Posterior cingulate gyrus (tissue), 11 donors: ENCODE measurements around the gene SLC25A47.
"Not testable (repeated sequence)": the region's sequence is repeated elsewhere in the genome, so short reads cannot be mapped to it uniquely, and the experiment has no call there.

ENCODE experiments used
- DNase-seq, 10 donors: peaks; one replicate each; pipeline versions ENCODE4 v3.0.0 to v3.0.0-alpha.2; 2020 to 2021; ENCODE audit warnings: mixed read lengths in 3 of 10
- intact Hi-C: fragments of 100-400 bp; cut with DNase I; formaldehyde crosslinking; loops from one replicate; pipeline ENCODE4 v1.15.1; 2023

The SLC25A47 gene

GRCh38 chr14:100336618-100337530 lies 13.7 kb downstream of the SLC25A47 start:
- peak in 3 of 10 donors; percentile 47 to 70 (median 53) for DNase-seq
- intact Hi-C loops: no loop called here

DNA sequence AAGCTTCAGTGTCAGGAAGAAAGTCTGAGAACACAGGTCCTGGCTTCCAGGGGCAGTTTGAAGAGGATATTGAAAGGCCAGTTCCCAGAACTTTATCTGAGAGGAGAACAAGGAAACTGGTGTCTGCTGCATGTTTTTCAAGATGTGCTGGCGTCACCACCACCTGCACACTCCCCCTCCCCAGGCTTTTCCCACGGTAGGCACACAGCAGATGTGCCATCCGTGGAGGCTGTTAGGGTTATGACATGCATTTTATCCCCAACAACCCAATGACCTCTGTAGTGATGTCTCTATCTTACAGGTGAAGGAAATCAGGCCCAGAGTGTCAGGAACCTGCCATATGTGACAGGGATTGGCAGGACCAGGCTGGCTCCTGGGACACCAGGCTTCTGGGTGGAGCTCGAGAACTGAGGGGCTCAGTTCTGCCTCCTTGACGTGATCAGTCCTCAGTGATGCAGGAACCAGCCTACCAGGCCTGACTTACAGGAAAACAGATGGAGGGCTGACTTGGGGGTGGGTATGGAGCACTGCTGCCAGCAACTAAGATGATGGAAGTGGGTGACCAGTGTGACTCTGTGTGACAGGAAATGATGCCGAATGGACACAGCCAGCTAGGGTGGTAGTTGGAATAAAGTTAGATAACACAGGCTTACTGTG lies 16.8 kb downstream of the SLC25A47 start:
- intact Hi-C loops: loop anchor here (2.0 kb wide), 1 partner anchor 33 kb away; the partner anchor contains the start of gene SLC25A29
- peak in 2 of 10 donors; percentile 24 to 46 for DNase-seq

DNA sequence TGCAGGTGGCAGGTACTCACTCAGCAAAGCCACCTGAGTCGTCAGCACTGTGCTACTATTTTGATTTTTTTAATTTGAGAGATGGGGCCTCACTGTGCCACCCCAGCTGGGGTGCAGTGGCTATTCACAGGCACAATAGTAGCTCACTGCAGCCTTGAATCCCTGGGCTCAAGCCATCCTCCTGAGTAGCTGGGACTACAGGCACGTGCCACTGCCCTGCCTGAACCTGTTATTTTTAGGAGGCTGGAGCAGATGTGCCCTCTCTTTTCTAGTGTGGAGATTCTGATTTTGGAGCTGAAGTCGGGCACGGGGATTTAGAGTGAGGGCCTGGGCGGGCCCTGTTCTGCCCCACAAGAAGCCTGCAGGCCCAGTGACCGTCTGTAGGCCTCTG lies 17.3 kb downstream of the SLC25A47 start:
- DNase-seq: peak in 2 of 10 donors; percentile 22 to 46
- intact Hi-C loops: loop anchor here (2.0 kb wide), 1 partner anchor 34 kb away; the partner anchor contains the start of gene SLC25A29

- peak in 3 of 10 donors; percentile 48 to 83 (median 60) for DNase-seq
- intact Hi-C loops: loop anchor here (2.0 kb wide), 1 partner anchor 35 kb away; the partner anchor contains the start of gene SLC25A29
Measured at GRCh38 chr14:100341301-100342031, 18.3 kb downstream of the SLC25A47 start.

- DNase-seq: peak in 3 of 10 donors; percentile 39 to 58 (median 47)
- intact Hi-C loops: no loop called here
Measured at GRCh38 chr14:100342195-100342594, 19.1 kb downstream of the SLC25A47 start.

DNA sequence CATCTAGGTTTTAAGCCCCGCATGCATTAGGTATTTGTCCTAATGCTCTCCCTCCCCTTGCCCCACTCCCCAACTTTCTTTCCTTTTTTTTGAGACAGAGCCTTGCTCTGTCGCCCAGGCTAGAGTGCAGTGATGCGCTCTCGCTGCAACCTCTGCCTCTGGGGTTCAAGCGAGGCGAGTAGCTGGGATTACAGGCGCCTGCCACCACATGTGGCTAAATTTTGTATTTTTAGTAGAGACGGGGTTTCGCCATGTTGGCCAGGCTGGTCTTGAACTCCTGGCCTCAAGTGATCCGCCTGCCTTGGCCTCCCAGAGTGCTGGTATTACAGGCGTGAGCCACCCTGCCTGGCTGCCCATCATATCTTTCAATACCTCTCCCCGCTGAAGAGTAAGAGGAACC lies 19.7 kb downstream of the SLC25A47 start:
- peak in 1 of 10 donors; percentile 23 for DNase-seq
- intact Hi-C loops: not testable (repeated sequence)

- intact Hi-C loops: not testable (repeated sequence)
Measured at GRCh38 chr14:100344657-100345056, 21.5 kb downstream of the SLC25A47 start.

GRCh38 chr14:100345711-100346110 lies 22.6 kb downstream of the SLC25A47 start:
- intact Hi-C loops: no loop called here
- DNase-seq: no peak

More at GRCh38 chr14:100344657-100345056, 21.5 kb downstream of the SLC25A47 start:
- DNase-seq: peak in 1 of 10 donors; percentile 37

DNA sequence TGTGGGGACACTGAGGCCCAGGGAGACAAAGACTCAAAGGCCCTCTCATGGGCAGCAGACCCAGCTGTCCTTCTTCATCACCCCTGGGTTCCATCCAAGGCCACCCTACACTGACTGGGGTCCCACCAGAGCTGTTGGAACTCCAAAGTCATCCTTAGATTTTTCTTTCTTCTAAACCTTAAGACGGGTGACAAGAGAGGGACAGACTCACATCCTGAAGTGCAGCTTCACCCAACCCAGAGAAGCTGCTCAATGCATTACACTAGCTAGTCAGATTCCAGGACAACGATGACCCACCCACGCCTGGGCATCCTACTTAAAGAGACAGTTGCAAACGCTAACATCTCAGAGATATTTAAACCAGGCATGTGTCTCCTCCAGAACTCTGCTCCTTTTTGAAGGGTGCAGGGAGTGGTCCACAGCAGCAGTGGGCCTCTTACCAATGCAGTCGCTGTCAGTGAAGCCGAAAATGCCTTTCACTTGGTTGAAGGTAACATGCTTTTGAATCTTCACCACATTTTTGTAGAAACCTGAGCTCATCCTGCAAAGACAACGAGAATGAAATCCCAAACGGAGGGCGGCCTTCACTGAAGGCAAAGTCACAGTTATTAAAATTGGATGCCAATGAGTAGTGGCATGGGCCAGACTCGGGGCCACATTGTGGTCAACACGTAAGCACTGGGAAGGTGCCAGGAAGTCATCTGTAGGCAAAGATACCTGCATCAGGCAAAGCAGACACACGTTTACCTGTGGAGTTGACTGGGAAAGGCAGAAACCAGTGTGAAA lies 23.4 kb downstream of the SLC25A47 start:
- DNase-seq: no peak
- intact Hi-C loops: no loop called here

GRCh38 chr14:100348253-100348729 lies 25.2 kb downstream of the SLC25A47 start:
- intact Hi-C loops: no loop called here
- DNase-seq: no peak

DNA sequence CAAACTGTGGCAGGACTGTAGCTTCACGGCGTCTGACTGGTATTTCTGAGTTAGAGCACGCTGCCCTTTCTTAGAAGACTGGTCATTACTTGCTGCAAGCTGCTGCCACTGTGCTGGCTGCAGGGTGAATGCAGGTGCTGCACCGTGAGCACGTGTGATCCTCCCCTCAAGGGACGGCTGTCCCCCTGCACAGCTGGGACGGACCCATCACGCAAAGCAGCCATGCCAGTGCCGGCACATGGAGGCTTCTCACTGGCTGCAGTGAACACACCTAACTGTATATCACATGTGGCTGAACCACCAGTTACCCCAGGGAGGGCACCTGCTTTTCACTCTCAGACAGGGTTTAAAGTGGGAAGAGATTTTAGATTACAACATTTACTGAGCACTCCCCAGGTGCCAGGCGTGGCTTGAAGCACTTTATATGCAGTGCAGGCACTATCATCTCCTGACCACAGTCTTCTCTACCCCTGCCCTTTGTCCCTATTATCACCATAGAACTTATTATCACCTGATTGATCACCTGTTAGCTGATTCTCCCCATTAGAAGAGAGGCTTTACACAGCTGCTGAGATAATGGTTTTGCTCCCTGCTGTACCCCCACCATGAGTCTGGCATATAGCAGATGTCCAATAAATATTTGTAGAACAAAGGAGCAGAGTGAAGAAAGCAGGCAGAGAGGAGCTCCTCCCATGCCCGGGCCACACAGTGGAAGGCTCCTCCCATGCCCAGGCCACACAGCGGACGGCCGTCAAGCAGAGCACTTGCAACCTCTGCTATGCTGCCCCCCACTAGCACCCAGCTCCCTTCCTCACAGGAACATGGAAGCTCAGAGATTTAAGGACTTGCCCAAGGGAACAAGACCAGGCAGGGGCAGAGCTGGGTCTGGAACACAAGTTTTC lies 25.9 kb downstream of the SLC25A47 start:
- intact Hi-C loops: no loop called here
- no peak for DNase-seq

DNA sequence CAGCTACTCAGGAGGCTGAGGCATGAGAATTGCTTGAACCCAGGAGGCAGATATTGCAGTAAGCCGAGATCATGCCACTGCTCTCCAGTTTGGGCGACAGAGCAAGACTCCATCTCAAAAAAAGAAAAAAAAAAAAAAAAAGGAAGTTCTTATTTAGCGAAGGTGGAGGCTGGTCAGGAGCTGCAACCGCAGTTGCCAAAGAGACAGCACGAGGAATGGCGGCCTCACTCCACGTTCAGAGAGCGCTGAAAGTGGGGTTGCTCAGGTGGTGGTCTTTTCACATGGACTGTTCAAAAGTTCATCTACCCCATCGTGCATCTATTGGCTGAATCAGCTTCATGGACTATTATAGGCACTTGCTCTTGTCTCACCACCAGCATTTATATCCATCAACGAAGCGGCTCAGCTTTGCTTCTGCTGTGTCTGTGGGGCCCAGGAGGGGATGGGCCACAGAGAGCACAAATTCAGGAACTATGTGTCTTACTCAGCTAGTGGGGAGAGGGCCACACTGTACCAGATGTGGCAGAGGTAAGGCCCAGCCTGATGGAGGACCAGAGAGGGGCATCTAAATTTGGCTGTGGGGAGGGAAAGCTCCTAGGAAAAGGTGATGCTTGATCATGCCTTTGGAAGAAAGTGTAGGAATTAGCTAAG lies 27.3 kb downstream of the SLC25A47 start:
- intact Hi-C loops: no loop called here
- DNase-seq: no peak

GRCh38 chr14:100350986-100351385 lies 27.8 kb downstream of the SLC25A47 start:
- DNase-seq: no peak
- intact Hi-C loops: no loop called here

GRCh38 chr14:100358396-100358795 lies 35.3 kb downstream of the SLC25A47 start:
- intact Hi-C loops: no loop called here
- DNase-seq: no peak

DNA sequence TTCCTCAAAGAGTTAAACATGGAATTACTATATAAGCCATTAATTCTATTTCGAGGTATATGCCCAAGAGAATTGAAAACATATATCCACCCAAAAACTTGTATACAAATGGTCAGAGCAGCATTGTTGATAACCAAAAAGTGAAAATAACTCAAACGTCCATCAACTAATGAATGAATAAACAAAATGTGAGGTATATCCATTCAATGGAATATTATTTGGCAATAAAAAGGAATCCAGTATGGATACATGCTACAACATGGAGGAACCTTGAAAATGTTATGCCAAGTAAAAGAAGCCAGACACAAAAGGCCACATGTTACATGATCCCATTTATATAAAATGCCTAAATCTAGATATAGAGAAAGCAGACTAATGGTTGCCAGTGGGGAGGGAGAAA lies 36.0 kb downstream of the SLC25A47 start:
- intact Hi-C loops: no loop called here
- no peak for DNase-seq

GRCh38 chr14:100359881-100360280 lies 36.7 kb downstream of the SLC25A47 start:
- intact Hi-C loops: no loop called here
- no peak for DNase-seq

DNA sequence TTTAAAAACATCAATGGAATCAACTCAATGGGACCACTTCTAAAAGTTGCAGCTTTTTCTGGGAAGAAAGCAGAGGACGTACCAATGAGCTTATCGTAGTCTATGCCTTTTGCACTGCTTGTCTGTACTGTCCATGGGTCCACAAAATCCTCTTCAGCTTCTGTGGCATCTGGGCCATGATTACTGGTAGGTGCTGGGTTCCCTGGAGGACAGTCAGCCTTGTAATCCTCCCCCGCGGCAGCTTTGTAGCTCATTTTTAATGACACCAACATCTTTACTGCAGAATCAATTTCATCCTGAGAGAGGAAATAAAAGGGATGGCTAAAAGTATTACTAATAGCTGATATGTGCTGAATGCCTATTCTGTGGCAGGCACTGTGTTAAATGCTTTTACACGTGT lies 38.5 kb downstream of the SLC25A47 start:
- no peak for DNase-seq
- intact Hi-C loops: no loop called here

DNA sequence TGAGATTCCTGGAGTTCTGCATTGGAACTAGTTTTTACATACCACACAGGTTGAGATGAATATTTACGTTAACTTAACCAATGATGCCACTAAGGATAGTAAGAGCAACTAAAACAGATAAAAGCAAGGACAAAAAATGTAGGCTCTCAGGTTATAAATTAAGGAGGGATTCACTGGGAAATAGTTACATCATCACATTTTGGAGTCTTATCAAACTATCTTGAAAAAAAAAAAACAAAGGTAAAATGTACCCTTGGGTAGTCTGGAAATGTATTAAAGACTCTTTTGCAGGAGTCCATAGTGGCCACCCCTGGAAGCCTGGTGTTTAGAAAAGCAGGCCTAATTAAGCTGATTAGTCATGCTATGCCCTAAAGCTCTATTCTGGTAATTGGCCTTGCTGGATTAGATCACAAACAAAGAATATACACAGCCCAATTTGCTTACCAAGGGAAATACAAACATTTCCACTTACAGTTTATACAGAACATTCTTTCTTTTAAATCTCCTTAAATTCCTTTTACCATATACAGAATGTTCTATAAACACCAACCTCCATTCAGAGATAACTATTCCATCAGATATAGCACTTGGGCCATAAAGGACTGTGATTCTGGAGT lies 39.3 kb downstream of the SLC25A47 start:
- intact Hi-C loops: no loop called here
- DNase-seq: no peak
